ENCODE data around the gene ENHO. TPM values are rescaled to one million over a fixed set of nuclear protein-coding genes. Genes with fewer than 3 reads are reported as not detected.

Gene ENHO
- polyA plus RNA-seq, 3 donors: 2.3 to 3.2 (median 2.7) TPM

DNA sequence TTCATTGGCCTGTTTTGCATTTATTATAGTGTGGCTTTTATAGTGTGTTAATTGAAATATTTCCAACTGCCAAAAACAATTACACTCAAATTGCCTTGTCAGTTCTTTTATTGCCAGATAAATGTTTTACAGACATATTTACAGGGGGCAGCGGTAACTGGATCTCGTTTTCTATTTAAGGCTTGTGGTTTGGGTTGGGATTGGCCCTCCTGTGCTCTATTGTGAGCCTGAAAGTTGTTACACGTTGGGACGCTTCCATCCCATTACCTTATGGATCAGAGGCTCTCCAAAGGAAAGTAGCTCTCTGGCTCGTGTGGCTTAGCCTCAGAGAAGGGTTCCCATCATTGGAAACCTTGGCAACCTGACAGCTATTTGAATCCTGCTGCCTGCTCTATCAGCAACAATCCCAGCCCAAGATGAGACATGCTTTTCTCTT lies 43.3 kb downstream of the ENHO start:
- H3K36me3 Mint-ChIP-seq: no peaks in the 10 kb centered on the region
- H3K4me3 Mint-ChIP-seq: no peak overlapping the region
- Histone ChIP-seq H3K79me2 (ENCODE audit: insufficient read depth, low read length) (no peaks in the 10 kb centered on the region), H3K27ac (ENCODE audit: low read depth in 1 of 2, low read length in 2 of 2) (no peak overlapping the region), H3K9me3 (replicated peaks in 1 of 2; ENCODE audit: control insufficient read depth in 1 of 2, insufficient read depth in 1 of 2, low read length in 2 of 2) (no peaks in the 10 kb centered on the region), H3K4me2 (replicated peaks; ENCODE audit: extremely low read depth, low read length, poor library complexity, severe bottlenecking) (no peak overlapping the region), H3K27me3 (ENCODE audit: control insufficient read depth in 2 of 2, insufficient read depth in 2 of 2, low read length in 2 of 2) (no peaks in the 10 kb centered on the region), H3K9ac (ENCODE audit: insufficient read depth, low read length, poor library complexity, severe bottlenecking) (no peak overlapping the region), H4K20me1 (ENCODE audit: insufficient read depth, low read length) (no peaks in the 10 kb centered on the region), H3K4me3 (replicated peaks in 1 of 3; ENCODE audit: low read depth in 2 of 3, low read length in 3 of 3) (no peak overlapping the region), H2AFZ (ENCODE audit: insufficient read depth, low read depth, low read length, poor library complexity, severe bottlenecking) (no peak overlapping the region), H3K36me3 (replicated peaks in 1 of 2; ENCODE audit: control insufficient read depth in 1 of 2, insufficient read depth in 2 of 2, low read length in 2 of 2) (no peaks in the 10 kb centered on the region), H3K4me1 (ENCODE audit: control insufficient read depth in 1 of 2, insufficient read depth in 2 of 2, low read length in 2 of 2) (no peaks in the 10 kb centered on the region)
- H3K27ac Mint-ChIP-seq: no peak overlapping the region
- intact Hi-C loops (cut with micrococcal nuclease): no loop called here
- peaks cover 14 to 19% (median 17%) of the 10 kb centered on the region in 3 donors for H3K27me3 Mint-ChIP-seq (ENCODE audit: low read depth in 3 of 3)
- H3K4me1 Mint-ChIP-seq: no peaks in the 10 kb centered on the region
- DNase-seq: no peak
- WGBS (ENCODE audit: insufficient coverage): 79% methylated on average over 3 of the region's 5 CpGs
- TF ChIP-seq, protein P1, sequence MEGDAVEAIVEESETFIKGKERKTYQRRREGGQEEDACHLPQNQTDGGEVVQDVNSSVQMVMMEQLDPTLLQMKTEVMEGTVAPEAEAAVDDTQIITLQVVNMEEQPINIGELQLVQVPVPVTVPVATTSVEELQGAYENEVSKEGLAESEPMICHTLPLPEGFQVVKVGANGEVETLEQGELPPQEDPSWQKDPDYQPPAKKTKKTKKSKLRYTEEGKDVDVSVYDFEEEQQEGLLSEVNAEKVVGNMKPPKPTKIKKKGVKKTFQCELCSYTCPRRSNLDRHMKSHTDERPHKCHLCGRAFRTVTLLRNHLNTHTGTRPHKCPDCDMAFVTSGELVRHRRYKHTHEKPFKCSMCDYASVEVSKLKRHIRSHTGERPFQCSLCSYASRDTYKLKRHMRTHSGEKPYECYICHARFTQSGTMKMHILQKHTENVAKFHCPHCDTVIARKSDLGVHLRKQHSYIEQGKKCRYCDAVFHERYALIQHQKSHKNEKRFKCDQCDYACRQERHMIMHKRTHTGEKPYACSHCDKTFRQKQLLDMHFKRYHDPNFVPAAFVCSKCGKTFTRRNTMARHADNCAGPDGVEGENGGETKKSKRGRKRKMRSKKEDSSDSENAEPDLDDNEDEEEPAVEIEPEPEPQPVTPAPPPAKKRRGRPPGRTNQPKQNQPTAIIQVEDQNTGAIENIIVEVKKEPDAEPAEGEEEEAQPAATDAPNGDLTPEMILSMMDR (IDR thresholded peaks at IDR 0.05): no peak
- no peaks in the 10 kb centered on the region for H3K9me3 Mint-ChIP-seq

DNA sequence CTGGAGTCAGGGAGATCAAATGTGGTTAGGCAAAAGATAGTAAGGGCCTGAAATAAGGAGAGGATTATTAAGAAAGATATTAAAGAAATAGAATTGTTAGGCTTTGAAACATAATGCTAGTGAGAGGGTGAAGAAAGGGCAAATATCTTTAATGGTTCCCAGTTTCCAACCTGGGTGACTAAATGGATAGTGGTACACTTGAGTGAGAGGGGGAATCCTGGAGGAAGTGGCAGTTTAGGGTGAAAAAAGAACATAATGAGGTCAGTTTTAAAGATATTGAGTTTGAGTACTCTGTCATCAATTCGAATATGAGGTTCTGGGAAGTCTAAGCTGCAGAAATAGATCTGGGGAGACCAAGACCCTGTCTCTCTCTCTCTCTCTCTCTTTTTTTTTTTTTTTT lies 45.2 kb downstream of the ENHO start:
- peaks cover 14 to 22% (median 21%) of the 10 kb centered on the region in 3 donors for H3K27me3 Mint-ChIP-seq (ENCODE audit: low read depth in 3 of 3)
- H3K36me3 Mint-ChIP-seq: no peaks in the 10 kb centered on the region
- Histone ChIP-seq H4K20me1 (ENCODE audit: insufficient read depth, low read length) (no peaks in the 10 kb centered on the region), H3K79me2 (ENCODE audit: insufficient read depth, low read length) (no peaks in the 10 kb centered on the region), H3K9ac (ENCODE audit: insufficient read depth, low read length, poor library complexity, severe bottlenecking) (no peak overlapping the region), H3K4me1 (ENCODE audit: control insufficient read depth in 1 of 2, insufficient read depth in 2 of 2, low read length in 2 of 2) (no peaks in the 10 kb centered on the region), H2AFZ (ENCODE audit: insufficient read depth, low read depth, low read length, poor library complexity, severe bottlenecking) (no peak overlapping the region), H3K27me3 (ENCODE audit: control insufficient read depth in 2 of 2, insufficient read depth in 2 of 2, low read length in 2 of 2) (no peaks in the 10 kb centered on the region), H3K4me2 (replicated peaks; ENCODE audit: extremely low read depth, low read length, poor library complexity, severe bottlenecking) (no peak overlapping the region), H3K27ac (ENCODE audit: low read depth in 1 of 2, low read length in 2 of 2) (no peak overlapping the region), H3K9me3 (replicated peaks in 1 of 2; ENCODE audit: control insufficient read depth in 1 of 2, insufficient read depth in 1 of 2, low read length in 2 of 2) (no peaks in the 10 kb centered on the region), H3K36me3 (replicated peaks in 1 of 2; ENCODE audit: control insufficient read depth in 1 of 2, insufficient read depth in 2 of 2, low read length in 2 of 2) (no peaks in the 10 kb centered on the region), H3K4me3 (replicated peaks in 1 of 3; ENCODE audit: low read depth in 2 of 3, low read length in 3 of 3) (no peak overlapping the region)
- H3K4me3 Mint-ChIP-seq: no peak overlapping the region
- WGBS (ENCODE audit: insufficient coverage): no CpG with 5 or more reads among the region's 1 CpG
- no peak for DNase-seq
- no peaks in the 10 kb centered on the region for H3K9me3 Mint-ChIP-seq
- intact Hi-C loops (cut with micrococcal nuclease): no loop called here
- H3K27ac Mint-ChIP-seq: no peak overlapping the region
- no peaks in the 10 kb centered on the region for H3K4me1 Mint-ChIP-seq
- TF ChIP-seq, protein P1 (IDR thresholded peaks at IDR 0.05): no peak

Data from CD14-positive monocyte (primary cell).